WTC11 (cell line): ENCODE results near the gene CACNA1C. TPM values are rescaled to one million over a fixed set of nuclear protein-coding genes. Genes with fewer than 3 reads are reported as not detected.

Source experiments
- ATAC-seq: fragments of 200-7000 bp; cut with Tn5 transposase; 2 replicates; pipeline ENCODE4 v1.10.0; 2021; ENCODE audit warnings: mild to moderate bottlenecking, moderate library complexity
- CTCF ChIA-PET: fragments of 300-600 bp; sonication (Branson Sonifier 250); formaldehyde crosslinking; loops from one replicate; lab custom pipeline; 2021; ENCODE audit warnings: antibody characterized with exemption; lab: Charles Lee
- POLR2A ChIA-PET: fragments of 350-600 bp; sonication (Branson Sonifier 250); formaldehyde crosslinking; loops from one replicate; lab custom pipeline; 2021; ENCODE audit warnings: antibody characterized with exemption; lab: Charles Lee
- DNase-seq: peaks from one replicate; pipeline ENCODE4 v3.0.0; 2021; ENCODE audit warnings: low spot score
- H3K27ac Mint-ChIP-seq: 2 replicates; pipeline ENCODE4 v1.8.0; 2021; ENCODE audit warnings: mixed read lengths
- H3K27me3 Mint-ChIP-seq: 2 replicates; pipeline ENCODE4 v1.8.0; 2021; ENCODE audit warnings: low read depth, mild to moderate bottlenecking, moderate library complexity, mixed read lengths
- H3K36me3 Mint-ChIP-seq: 2 replicates; pipeline ENCODE4 v1.8.0; 2021; ENCODE audit warnings: mixed read lengths
- H3K4me1 Mint-ChIP-seq: 2 replicates; pipeline ENCODE4 v1.8.0; 2022; ENCODE audit warnings: mixed read lengths
- H3K4me3 Mint-ChIP-seq: 2 replicates; pipeline ENCODE4 v1.8.0; 2021; ENCODE audit warnings: mild to moderate bottlenecking, moderate library complexity, mixed read lengths
- H3K9me3 Mint-ChIP-seq: 2 replicates; pipeline ENCODE4 v1.8.0; 2021; ENCODE audit warnings: mixed read lengths
- ARID4B ChIP-seq: sonication (generic); formaldehyde crosslinking; IDR thresholded peaks from 2 replicates; pipeline ENCODE4 v1.8.0; 2023; ENCODE audit warnings: missing genetic modification reagents, mild to moderate bottlenecking, borderline replicate concordance
- CBFB ChIP-seq: sonication (generic); formaldehyde crosslinking; IDR thresholded peaks from 2 replicates; pipeline ENCODE4 v1.8.1; 2022; ENCODE audit warnings: mild to moderate bottlenecking, low read depth, missing genetic modification reagents
- E2F4 ChIP-seq: sonication (generic); formaldehyde crosslinking; IDR thresholded peaks from 2 replicates; pipeline ENCODE4 v1.8.1; 2022; ENCODE audit warnings: low read depth, mild to moderate bottlenecking, moderate library complexity, missing genetic modification reagents, borderline replicate concordance
- FOXP1 ChIP-seq: sonication (generic); formaldehyde crosslinking; IDR thresholded peaks from 2 replicates; pipeline ENCODE4 v1.8.0; 2022; ENCODE audit warnings: missing genetic modification reagents, mild to moderate bottlenecking, moderate library complexity, borderline replicate concordance
- JAZF1 ChIP-seq: fragments of 250-450 bp; sonication (Bioruptor Pico); IDR thresholded peaks from 2 replicates; pipeline ENCODE4 v1.9.0; 2021; ENCODE audit warnings: moderate library complexity, mild to moderate bottlenecking, inconsistent platforms
- MLX ChIP-seq: sonication (generic); formaldehyde crosslinking; IDR thresholded peaks from 2 replicates; pipeline ENCODE4 v1.8.1; 2023; ENCODE audit warnings: mild to moderate bottlenecking, missing genetic modification reagents, moderate library complexity
- NFYB ChIP-seq: sonication (generic); formaldehyde crosslinking; conservative IDR thresholded peaks from 2 replicates; pipeline ENCODE4 v1.8.0; 2022; ENCODE audit warnings: low read depth, missing genetic modification reagents
- OVOL2 ChIP-seq: fragments of 250-450 bp; sonication (Bioruptor Pico); IDR thresholded peaks from 2 replicates; pipeline ENCODE4 v1.9.0; 2021; ENCODE audit warnings: mild to moderate bottlenecking, borderline replicate concordance
- SP1 ChIP-seq: sonication (generic); formaldehyde crosslinking; conservative IDR thresholded peaks from 2 replicates; pipeline ENCODE4 v1.8.1; 2022; ENCODE audit warnings: missing genetic modification reagents
- TCF7 ChIP-seq: sonication (generic); formaldehyde crosslinking; IDR thresholded peaks from 2 replicates; pipeline ENCODE4 v1.8.0; 2022; ENCODE audit warnings: mild to moderate bottlenecking, low read depth, missing genetic modification reagents, moderate library complexity
- TEAD1 ChIP-seq: sonication (generic); formaldehyde crosslinking; IDR thresholded peaks from 2 replicates; pipeline ENCODE4 v1.8.0; 2022; ENCODE audit warnings: mild to moderate bottlenecking, missing genetic modification reagents
- TEAD4 ChIP-seq: sonication (generic); formaldehyde crosslinking; IDR thresholded peaks from 2 replicates; pipeline ENCODE4 v1.8.0; 2022; ENCODE audit warnings: mild to moderate bottlenecking, missing genetic modification reagents
- TP53 ChIP-seq: sonication (generic); formaldehyde crosslinking; IDR thresholded peaks from 2 replicates; pipeline ENCODE4 v1.8.1; 2023; ENCODE audit warnings: mild to moderate bottlenecking, missing genetic modification reagents
- ZNF396 ChIP-seq: fragments of 250-450 bp; sonication (Bioruptor Pico); IDR thresholded peaks from 2 replicates; pipeline ENCODE4 v1.8.0; 2021; ENCODE audit warnings: mild to moderate bottlenecking, moderate library complexity, borderline replicate concordance
- total RNA-seq: library from RNA; stranded (reverse); gene quantifications from 3 replicates; pipeline ENCODE4 v1.2.3, GENCODE V29; 2021
- TF ChIP-seq, protein P1 (sequence below): sonication (generic); formaldehyde crosslinking; IDR thresholded peaks from 2 replicates; pipeline ENCODE4 v1.8.0; 2022; ENCODE audit warnings: mild to moderate bottlenecking, missing genetic modification reagents
- TF ChIP-seq, protein P2 (sequence below): sonication (generic); formaldehyde crosslinking; IDR thresholded peaks from 2 replicates; pipeline ENCODE4 v1.8.1; 2023; ENCODE audit warnings: mild to moderate bottlenecking, missing genetic modification reagents, moderate library complexity
- TF ChIP-seq, protein P3 (sequence below): sonication (generic); formaldehyde crosslinking; IDR thresholded peaks from 2 replicates; pipeline ENCODE4 v1.8.0; 2023; ENCODE audit warnings: mild to moderate bottlenecking, missing genetic modification reagents
- TF ChIP-seq, protein P4 (sequence below): sonication (generic); formaldehyde crosslinking; IDR thresholded peaks from 2 replicates; pipeline ENCODE4 v1.8.0; 2022; ENCODE audit warnings: missing genetic modification reagents

Gene CACNA1C
- total RNA-seq, 1 experiment from 2014 or later = 1.7 TPM

- ChIA-PET POLR2A (no interaction called here), CTCF (interaction anchor here (1.8 kb wide), 1 partner anchor 168 kb away, joined by 5 read pairs; no protein-coding TSS in a partner anchor)
- Mint-ChIP-seq H3K4me3 (no peak overlapping the region), H3K9me3 (no peaks in the 10 kb centered on the region), H3K36me3 (no peaks in the 10 kb centered on the region), H3K27ac (no peak overlapping the region), H3K27me3 (no peaks in the 10 kb centered on the region), H3K4me1 (peaks cover 13% of the 10 kb centered on the region; the same call in 1 of the 2 replicates)
- DNase-seq (no peak), ATAC-seq (no peak)
- no peak for TF ChIP-seq TEAD1 (CRISPR knock-in tag)
- no peak for TF ChIP-seq E2F4 (CRISPR knock-in tag)
- TF ChIP-seq OVOL2 (CRISPR knock-in tag) = no peak
- no peak for TF ChIP-seq NFYB
- TF ChIP-seq TEAD4 (CRISPR knock-in tag) = no peak
- TF ChIP-seq ZNF396 = no peak
- TF ChIP-seq FOXP1 (CRISPR knock-in tag) = no peak
- TF ChIP-seq JAZF1 (CRISPR knock-in tag) = no peak
- TF ChIP-seq, protein P1, sequence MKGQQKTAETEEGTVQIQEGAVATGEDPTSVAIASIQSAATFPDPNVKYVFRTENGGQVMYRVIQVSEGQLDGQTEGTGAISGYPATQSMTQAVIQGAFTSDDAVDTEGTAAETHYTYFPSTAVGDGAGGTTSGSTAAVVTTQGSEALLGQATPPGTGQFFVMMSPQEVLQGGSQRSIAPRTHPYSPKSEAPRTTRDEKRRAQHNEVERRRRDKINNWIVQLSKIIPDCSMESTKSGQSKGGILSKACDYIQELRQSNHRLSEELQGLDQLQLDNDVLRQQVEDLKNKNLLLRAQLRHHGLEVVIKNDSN (CRISPR knock-in tag) = no peak
- no peak for TF ChIP-seq TCF7 (CRISPR knock-in tag)
- TF ChIP-seq ARID4B (CRISPR knock-in tag) = no peak
- TF ChIP-seq TP53 (CRISPR knock-in tag) = no peak
- TF ChIP-seq CBFB (CRISPR knock-in tag) = no peak
- TF ChIP-seq, protein P2, sequence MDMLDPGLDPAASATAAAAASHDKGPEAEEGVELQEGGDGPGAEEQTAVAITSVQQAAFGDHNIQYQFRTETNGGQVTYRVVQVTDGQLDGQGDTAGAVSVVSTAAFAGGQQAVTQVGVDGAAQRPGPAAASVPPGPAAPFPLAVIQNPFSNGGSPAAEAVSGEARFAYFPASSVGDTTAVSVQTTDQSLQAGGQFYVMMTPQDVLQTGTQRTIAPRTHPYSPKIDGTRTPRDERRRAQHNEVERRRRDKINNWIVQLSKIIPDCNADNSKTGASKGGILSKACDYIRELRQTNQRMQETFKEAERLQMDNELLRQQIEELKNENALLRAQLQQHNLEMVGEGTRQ = no peak
These were observed 172.9 kb downstream of the CACNA1C start for GRCh38 chr12:2225696-2226095.

- Mint-ChIP-seq H3K4me3 (no peak overlapping the region), H3K9me3 (no peaks in the 10 kb centered on the region), H3K36me3 (no peaks in the 10 kb centered on the region), H3K4me1 (peaks cover 13% of the 10 kb centered on the region; the same call in 1 of the 2 replicates), H3K27ac (no peak overlapping the region), H3K27me3 (no peaks in the 10 kb centered on the region)
- no peak for DNase-seq
- CTCF ChIA-PET = interaction anchor here (1.8 kb wide), 1 partner anchor 169 kb away, joined by 5 read pairs; no protein-coding TSS in a partner anchor
- ATAC-seq = no peak
- POLR2A ChIA-PET = no interaction called here
- TF ChIP-seq, protein P3, sequence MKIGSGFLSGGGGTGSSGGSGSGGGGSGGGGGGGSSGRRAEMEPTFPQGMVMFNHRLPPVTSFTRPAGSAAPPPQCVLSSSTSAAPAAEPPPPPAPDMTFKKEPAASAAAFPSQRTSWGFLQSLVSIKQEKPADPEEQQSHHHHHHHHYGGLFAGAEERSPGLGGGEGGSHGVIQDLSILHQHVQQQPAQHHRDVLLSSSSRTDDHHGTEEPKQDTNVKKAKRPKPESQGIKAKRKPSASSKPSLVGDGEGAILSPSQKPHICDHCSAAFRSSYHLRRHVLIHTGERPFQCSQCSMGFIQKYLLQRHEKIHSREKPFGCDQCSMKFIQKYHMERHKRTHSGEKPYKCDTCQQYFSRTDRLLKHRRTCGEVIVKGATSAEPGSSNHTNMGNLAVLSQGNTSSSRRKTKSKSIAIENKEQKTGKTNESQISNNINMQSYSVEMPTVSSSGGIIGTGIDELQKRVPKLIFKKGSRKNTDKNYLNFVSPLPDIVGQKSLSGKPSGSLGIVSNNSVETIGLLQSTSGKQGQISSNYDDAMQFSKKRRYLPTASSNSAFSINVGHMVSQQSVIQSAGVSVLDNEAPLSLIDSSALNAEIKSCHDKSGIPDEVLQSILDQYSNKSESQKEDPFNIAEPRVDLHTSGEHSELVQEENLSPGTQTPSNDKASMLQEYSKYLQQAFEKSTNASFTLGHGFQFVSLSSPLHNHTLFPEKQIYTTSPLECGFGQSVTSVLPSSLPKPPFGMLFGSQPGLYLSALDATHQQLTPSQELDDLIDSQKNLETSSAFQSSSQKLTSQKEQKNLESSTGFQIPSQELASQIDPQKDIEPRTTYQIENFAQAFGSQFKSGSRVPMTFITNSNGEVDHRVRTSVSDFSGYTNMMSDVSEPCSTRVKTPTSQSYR (CRISPR knock-in tag) = no peak
- TF ChIP-seq MLX (CRISPR knock-in tag) = no peak
- TF ChIP-seq, protein P4, sequence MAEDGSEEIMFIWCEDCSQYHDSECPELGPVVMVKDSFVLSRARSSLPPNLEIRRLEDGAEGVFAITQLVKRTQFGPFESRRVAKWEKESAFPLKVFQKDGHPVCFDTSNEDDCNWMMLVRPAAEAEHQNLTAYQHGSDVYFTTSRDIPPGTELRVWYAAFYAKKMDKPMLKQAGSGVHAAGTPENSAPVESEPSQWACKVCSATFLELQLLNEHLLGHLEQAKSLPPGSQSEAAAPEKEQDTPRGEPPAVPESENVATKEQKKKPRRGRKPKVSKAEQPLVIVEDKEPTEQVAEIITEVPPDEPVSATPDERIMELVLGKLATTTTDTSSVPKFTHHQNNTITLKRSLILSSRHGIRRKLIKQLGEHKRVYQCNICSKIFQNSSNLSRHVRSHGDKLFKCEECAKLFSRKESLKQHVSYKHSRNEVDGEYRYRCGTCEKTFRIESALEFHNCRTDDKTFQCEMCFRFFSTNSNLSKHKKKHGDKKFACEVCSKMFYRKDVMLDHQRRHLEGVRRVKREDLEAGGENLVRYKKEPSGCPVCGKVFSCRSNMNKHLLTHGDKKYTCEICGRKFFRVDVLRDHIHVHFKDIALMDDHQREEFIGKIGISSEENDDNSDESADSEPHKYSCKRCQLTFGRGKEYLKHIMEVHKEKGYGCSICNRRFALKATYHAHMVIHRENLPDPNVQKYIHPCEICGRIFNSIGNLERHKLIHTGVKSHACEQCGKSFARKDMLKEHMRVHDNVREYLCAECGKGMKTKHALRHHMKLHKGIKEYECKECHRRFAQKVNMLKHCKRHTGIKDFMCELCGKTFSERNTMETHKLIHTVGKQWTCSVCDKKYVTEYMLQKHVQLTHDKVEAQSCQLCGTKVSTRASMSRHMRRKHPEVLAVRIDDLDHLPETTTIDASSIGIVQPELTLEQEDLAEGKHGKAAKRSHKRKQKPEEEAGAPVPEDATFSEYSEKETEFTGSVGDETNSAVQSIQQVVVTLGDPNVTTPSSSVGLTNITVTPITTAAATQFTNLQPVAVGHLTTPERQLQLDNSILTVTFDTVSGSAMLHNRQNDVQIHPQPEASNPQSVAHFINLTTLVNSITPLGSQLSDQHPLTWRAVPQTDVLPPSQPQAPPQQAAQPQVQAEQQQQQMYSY (CRISPR knock-in tag) = no peak
- TF ChIP-seq SP1 (CRISPR knock-in tag) = no peak
- no peak for TF ChIP-seq E2F4 (CRISPR knock-in tag)
These were observed 173.9 kb downstream of the CACNA1C start for GRCh38 chr12:2226641-2227040.
